ENCODE results near the gene ASPSCR1. TPM values are rescaled to one million over a fixed set of nuclear protein-coding genes. Genes with fewer than 3 reads are reported as not detected.

Gene ASPSCR1
- total RNA-seq, 2 experiments from 2014 or later = 77.8 to 89.1 TPM

DNA sequence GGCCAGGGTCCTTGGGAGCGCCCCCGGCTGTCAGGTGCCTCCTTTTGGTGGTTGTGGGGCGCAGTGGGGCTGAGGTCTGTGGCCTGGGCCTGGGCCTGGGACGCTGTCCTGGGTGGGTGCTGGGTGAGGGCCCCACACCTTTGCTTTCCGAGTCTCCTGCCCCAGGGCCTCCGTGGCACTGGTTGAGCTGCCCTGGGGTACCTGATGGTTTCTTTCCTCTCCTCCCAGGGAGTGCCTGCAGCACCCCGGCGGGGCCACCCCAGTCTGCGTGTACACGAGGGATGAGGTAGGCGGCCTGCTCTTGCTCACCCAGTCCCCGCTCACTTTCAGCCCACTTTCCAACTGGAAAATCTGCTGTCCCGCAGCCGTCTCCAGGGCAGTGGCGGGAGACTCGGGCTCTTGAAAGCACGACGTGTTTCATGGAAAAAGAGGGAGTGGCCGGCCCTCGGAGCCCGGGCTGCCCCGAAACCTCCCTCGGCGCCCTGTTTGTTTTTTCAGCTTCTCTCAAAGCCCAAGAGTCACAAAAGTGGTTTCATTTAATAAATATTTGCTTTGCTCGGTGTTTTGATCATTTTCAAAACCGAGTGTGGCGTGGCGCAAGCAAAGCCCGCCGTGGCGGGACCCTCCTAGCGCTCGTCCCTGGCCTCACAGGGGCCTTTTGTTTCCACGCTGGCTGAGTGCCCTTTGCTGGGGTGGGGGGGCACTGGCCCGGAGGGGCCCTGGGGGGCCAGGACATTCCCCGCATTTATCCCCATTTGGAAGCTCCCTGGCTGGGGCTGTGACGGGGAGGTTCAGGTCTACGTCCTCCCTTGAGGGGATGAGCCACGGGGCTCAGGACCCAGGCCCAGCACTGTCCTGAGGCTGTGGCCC, 17.4 kb downstream of the ASPSCR1 start:
- CTCF ChIA-PET (ENCODE audit: unreplicated experiment) = no interaction called here
- no peaks in the 10 kb centered on the region for H3K79me2 ChIP-seq (ENCODE audit: insufficient read depth, low read depth, low read length)
- no peak for TF ChIP-seq CTCF (conservative IDR thresholded peaks at IDR 0.05; ENCODE audit: low read length)
- no peak for TF ChIP-seq EZH2phosphoT487 (IDR thresholded peaks at IDR 0.05; ENCODE audit: borderline replicate concordance, low read depth, low read length)

GRCh38 chr17:81995463-81996231, 18.2 kb downstream of the ASPSCR1 start:
- intact Hi-C loops (cut with micrococcal nuclease; ENCODE audit: unreplicated experiment) = no loop called here
- Histone ChIP-seq H3K4me3 (ENCODE audit: low read depth, low read length, poor library complexity, severe bottlenecking) (no peak overlapping the region), H3K9me3 (ENCODE audit: low read length) (no peaks in the 10 kb centered on the region), H3K9me2 (ENCODE audit: insufficient read depth, low read length) (no peaks in the 10 kb centered on the region), H3K4me1 (ENCODE audit: insufficient read depth, low read length, poor library complexity, severe bottlenecking) (no peaks in the 10 kb centered on the region), H3K27ac (ENCODE audit: low read depth, low read length, poor library complexity, severe bottlenecking) (no peak overlapping the region), H4K20me1 (ENCODE audit: insufficient read depth, low read length) (no peaks in the 10 kb centered on the region), H3K79me2 (ENCODE audit: insufficient read depth, low read depth, low read length) (no peaks in the 10 kb centered on the region), H3K4me2 (ENCODE audit: low read length) (no peak overlapping the region), H3K36me3 (ENCODE audit: insufficient read depth, low read length) (peaks cover 8% of the 10 kb centered on the region; the same call in 1 of the 2 replicates), H2AFZ (ENCODE audit: low read length) (no peak overlapping the region)
- CTCF ChIA-PET (ENCODE audit: unreplicated experiment) = interaction anchor here (0.5 to 0.6 kb wide), 2 partner anchors 9 to 26 kb away, joined by 3 to 4 read pairs; no protein-coding TSS in a partner anchor
- BruUV-seq (replicated peaks) = no TSS peak
- DNase-seq (ENCODE audit: low spot score) = no peak
- TF ChIP-seq EZH2phosphoT487 (IDR thresholded peaks at IDR 0.05; ENCODE audit: borderline replicate concordance, low read depth, low read length) (no peak), CTCF (conservative IDR thresholded peaks at IDR 0.05; ENCODE audit: low read length) (no peak)
- POLR2A ChIA-PET = interaction anchor here (1.1 kb wide), 1 partner anchor 42 kb away, joined by 3 read pairs; the partner anchor contains the start of gene DCXR

More for the DNA sequence above, 17.4 kb downstream of the ASPSCR1 start:
- H3K9me2 ChIP-seq (ENCODE audit: insufficient read depth, low read length) = no peaks in the 10 kb centered on the region
- BruUV-seq (replicated peaks) = no TSS peak
- DNase-seq (ENCODE audit: low spot score) = no peak
- no peak overlapping the region for H3K4me3 ChIP-seq (ENCODE audit: low read depth, low read length, poor library complexity, severe bottlenecking)
- peaks cover 8% of the 10 kb centered on the region; the same call in 1 of the 2 replicates for H3K36me3 ChIP-seq (ENCODE audit: insufficient read depth, low read length)
- H3K4me1 ChIP-seq (ENCODE audit: insufficient read depth, low read length, poor library complexity, severe bottlenecking) = no peaks in the 10 kb centered on the region
- H3K9me3 ChIP-seq (ENCODE audit: low read length) = no peaks in the 10 kb centered on the region
- intact Hi-C loops (cut with micrococcal nuclease; ENCODE audit: unreplicated experiment) = no loop called here
- H2AFZ ChIP-seq (ENCODE audit: low read length) = no peak overlapping the region
- H4K20me1 ChIP-seq (ENCODE audit: insufficient read depth, low read length) = no peaks in the 10 kb centered on the region
- no peak overlapping the region for H3K27ac ChIP-seq (ENCODE audit: low read depth, low read length, poor library complexity, severe bottlenecking)
- no peak overlapping the region for H3K4me2 ChIP-seq (ENCODE audit: low read length)
- POLR2A ChIA-PET = no interaction called here
